Keratinocyte (primary cell): Measurements from ENCODE around the gene TPCN2. TPM values are rescaled to one million over a fixed set of nuclear protein-coding genes. Genes with fewer than 3 reads are reported as not detected.

ENCODE experiments used
- DNase-seq: peaks from one replicate; pipeline ENCODE4 v3.0.0-alpha.2; 2011; ENCODE audit warnings: low read depth, missing footprints, low spot score
- FAIRE-seq: peaks from 2 replicates; lab custom pipeline; 2011; peaks lifted over from hg19 to GRCh38; lab: Jason Lieb, UNC
- H2AFZ ChIP-seq: 2 replicates; pipeline ENCODE4 v1.6.0; 2012; ENCODE audit warnings: low read length, control low read depth, inconsistent platforms; ENCODE audit not compliant: control insufficient read depth
- H3K27ac ChIP-seq: 2 replicates; pipeline ENCODE4 v1.5.1; 2011; ENCODE audit warnings: low read length; ENCODE audit not compliant: control insufficient read depth, insufficient read depth
- H3K27me3 ChIP-seq: 3 replicates; pipeline ENCODE4 v1.6.0; 2011; ENCODE audit warnings: low read length; ENCODE audit not compliant: control insufficient read depth, insufficient read depth; ENCODE audit errors: extremely low read depth
- H3K36me3 ChIP-seq, 2 experiments: 2 replicates in 1 of 2; 3 replicates in 1 of 2; pipeline ENCODE4 v1.5.1; 2011; ENCODE audit warnings: low read length in 2 of 2, mild to moderate bottlenecking in 1 of 2; ENCODE audit not compliant: control insufficient read depth in 2 of 2, insufficient read depth in 2 of 2; ENCODE audit errors: extremely low read depth in 1 of 2
- H3K4me1 ChIP-seq: 3 replicates; pipeline ENCODE4 v1.5.1; 2011; ENCODE audit warnings: low read length; ENCODE audit not compliant: control insufficient read depth, insufficient read depth; ENCODE audit errors: extremely low read depth
- H3K4me2 ChIP-seq: 3 replicates; pipeline ENCODE4 v1.6.0; 2011; ENCODE audit warnings: low read depth, low read length; ENCODE audit not compliant: control insufficient read depth, insufficient read depth; ENCODE audit errors: extremely low read depth
- H3K4me3 ChIP-seq, 3 experiments: fragments of 200-600 bp in 1 of 3; sonication (generic) in 1 of 3; 2 replicates in 2 of 3; 3 replicates in 1 of 3; pipeline ENCODE4 v1.5.1; 2011 to 2016; ENCODE audit warnings: low read length in 3 of 3, mild to moderate bottlenecking in 3 of 3, control low read depth in 2 of 3, inconsistent platforms in 1 of 3, low read depth in 1 of 3, mixed read lengths in 1 of 3, mixed run types in 1 of 3, moderate library complexity in 1 of 3; ENCODE audit not compliant: control insufficient read depth in 2 of 3, insufficient read depth in 2 of 3; ENCODE audit errors: extremely low read depth in 1 of 3
- H3K79me2 ChIP-seq: 2 replicates; pipeline ENCODE4 v1.6.0; 2012; ENCODE audit warnings: low read length; ENCODE audit not compliant: control insufficient read depth, insufficient read depth
- H3K9ac ChIP-seq: 3 replicates; pipeline ENCODE4 v1.6.0; 2011; ENCODE audit warnings: low read length; ENCODE audit not compliant: control insufficient read depth, insufficient read depth; ENCODE audit errors: extremely low read depth
- H3K9me1 ChIP-seq: 3 replicates; pipeline ENCODE4 v1.6.0; 2011; ENCODE audit warnings: low read length; ENCODE audit not compliant: control insufficient read depth, insufficient read depth; ENCODE audit errors: extremely low read depth
- H3K9me3 ChIP-seq: 2 replicates; pipeline ENCODE4 v1.5.1; 2012; ENCODE audit warnings: low read depth, low read length; ENCODE audit not compliant: control insufficient read depth
- H4K20me1 ChIP-seq: 3 replicates; pipeline ENCODE4 v1.6.0; 2011; ENCODE audit warnings: low read length; ENCODE audit not compliant: control insufficient read depth, insufficient read depth; ENCODE audit errors: extremely low read depth
- EZH2 ChIP-seq: IDR thresholded peaks from one replicate; pipeline ENCODE4 v1.6.1; 2012; ENCODE audit warnings: inconsistent platforms, mild to moderate bottlenecking, low read length, moderate library complexity
- dilution Hi-C: fragments of 300-500 bp; cut with MboI; formaldehyde crosslinking; loops from one replicate; pipeline ENCODE4 v1.7.0; 2020; ENCODE audit warnings: low sequenced_read_pairs; ENCODE audit not compliant: extremely low pct_ligation_motif_present
- polyA plus RNA-seq, 5 experiments: library from polyadenylated mRNA; depleted of rRNA in 3 of 5; stranded (reverse) in 3 of 5; stranded (forward) in 1 of 5; unstranded in 1 of 5; fragments of >200 nt; gene quantifications; 1 replicate in 1 of 5; 2 replicates in 3 of 5; 3 replicates in 1 of 5; pipeline versions ENCODE4 v1.2.1 to v1.2.3, GENCODE V29; 2011 to 2012; ENCODE audit warnings: missing spikeins in 2 of 5, low read depth in 1 of 5, low replicate concordance in 1 of 5
- TF ChIP-seq, protein P1 (sequence below), 3 experiments: IDR thresholded peaks in 1 of 3; conservative IDR thresholded peaks in 1 of 3; optimal IDR thresholded peaks in 1 of 3; 2 replicates in 2 of 3; 3 replicates in 1 of 3; pipeline versions ENCODE3 to v1.5.1; 2011; ENCODE audit warnings: low read length in 3 of 3, mild to moderate bottlenecking in 3 of 3, moderate library complexity in 2 of 3, control low read depth in 1 of 3, inconsistent platforms in 1 of 3; ENCODE audit not compliant: insufficient read depth in 2 of 3; ENCODE audit errors: extremely low read depth in 1 of 3

TPCN2 gene
- polyA plus RNA-seq, 1 donor (not counting 4 experiments of a cell fraction or from before 2014, with no cell fraction given): 7.7 TPM

DNA sequence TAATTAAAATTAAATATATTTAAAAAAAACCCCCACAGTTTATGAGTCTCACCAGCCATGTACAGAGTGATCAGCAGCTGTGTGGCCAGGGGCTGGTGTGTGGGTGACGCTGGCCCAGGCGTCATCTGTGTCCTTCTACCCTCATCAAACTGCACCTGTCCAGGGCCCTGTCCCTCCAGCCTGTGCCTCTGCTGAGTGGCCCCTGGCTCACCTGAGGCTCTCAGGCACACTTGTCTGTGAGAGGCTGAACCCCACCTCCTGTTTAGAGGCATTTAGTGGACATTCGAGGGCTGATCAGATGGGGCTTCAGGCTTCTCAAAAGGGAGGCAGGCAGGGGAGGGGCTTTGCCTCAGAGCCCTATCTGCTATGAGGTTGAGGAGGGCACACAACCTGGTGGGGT is 77.1 kb downstream of the TPCN2 start:
- no peaks in the 10 kb centered on the region for H3K27me3 ChIP-seq
- no peaks in the 10 kb centered on the region for H3K79me2 ChIP-seq
- FAIRE-seq: no peak
- TF ChIP-seq, protein P1, sequence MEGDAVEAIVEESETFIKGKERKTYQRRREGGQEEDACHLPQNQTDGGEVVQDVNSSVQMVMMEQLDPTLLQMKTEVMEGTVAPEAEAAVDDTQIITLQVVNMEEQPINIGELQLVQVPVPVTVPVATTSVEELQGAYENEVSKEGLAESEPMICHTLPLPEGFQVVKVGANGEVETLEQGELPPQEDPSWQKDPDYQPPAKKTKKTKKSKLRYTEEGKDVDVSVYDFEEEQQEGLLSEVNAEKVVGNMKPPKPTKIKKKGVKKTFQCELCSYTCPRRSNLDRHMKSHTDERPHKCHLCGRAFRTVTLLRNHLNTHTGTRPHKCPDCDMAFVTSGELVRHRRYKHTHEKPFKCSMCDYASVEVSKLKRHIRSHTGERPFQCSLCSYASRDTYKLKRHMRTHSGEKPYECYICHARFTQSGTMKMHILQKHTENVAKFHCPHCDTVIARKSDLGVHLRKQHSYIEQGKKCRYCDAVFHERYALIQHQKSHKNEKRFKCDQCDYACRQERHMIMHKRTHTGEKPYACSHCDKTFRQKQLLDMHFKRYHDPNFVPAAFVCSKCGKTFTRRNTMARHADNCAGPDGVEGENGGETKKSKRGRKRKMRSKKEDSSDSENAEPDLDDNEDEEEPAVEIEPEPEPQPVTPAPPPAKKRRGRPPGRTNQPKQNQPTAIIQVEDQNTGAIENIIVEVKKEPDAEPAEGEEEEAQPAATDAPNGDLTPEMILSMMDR (optimal IDR thresholded peaks at IDR 0.05 in 1 of 3, IDR thresholded peaks at IDR 0.05 in 1 of 3, conservative IDR thresholded peaks at IDR 0.05 in 1 of 3; ENCODE audit: extremely low read depth in 1 of 3, insufficient read depth in 2 of 3, low read length in 3 of 3): no peak
- TF ChIP-seq EZH2: no peak
- dilution Hi-C loops: no loop called here
- DNase-seq: no peak
- H3K9ac ChIP-seq: no peak overlapping the region
- H3K4me2 ChIP-seq: no peak overlapping the region
- H4K20me1 ChIP-seq: no peaks in the 10 kb centered on the region
- H2AFZ ChIP-seq: no peak overlapping the region
- H3K36me3 ChIP-seq: no peaks in the 10 kb centered on the region
- no peaks in the 10 kb centered on the region for H3K9me1 ChIP-seq
- H3K27ac ChIP-seq: no peak overlapping the region
- no peak overlapping the region for H3K4me3 ChIP-seq
- H3K9me3 ChIP-seq: peaks cover 3% of the 10 kb centered on the region
- H3K4me1 ChIP-seq: peaks cover 30% of the 10 kb centered on the region

DNA sequence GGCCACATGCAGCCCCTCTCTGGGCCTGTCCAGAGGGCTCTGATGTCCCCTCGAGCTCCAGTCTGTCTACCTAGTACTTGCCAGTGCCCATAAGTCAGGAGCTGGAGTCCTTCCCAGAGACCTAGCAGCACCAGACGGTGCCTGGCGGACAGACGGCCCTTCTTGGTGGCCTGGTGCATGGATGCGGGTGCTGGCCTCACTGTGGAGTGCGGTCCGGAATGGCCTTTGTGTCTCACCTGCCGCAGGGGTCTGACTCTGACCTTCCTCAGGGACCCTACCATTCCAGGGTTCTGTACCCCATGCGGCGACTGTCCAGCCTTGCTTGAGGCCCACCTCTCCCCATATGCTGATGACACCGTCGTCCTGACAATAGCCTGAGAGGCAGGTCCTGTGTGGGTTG is 77.6 kb downstream of the TPCN2 start:
- Histone ChIP-seq H3K9ac (no peak overlapping the region), H3K27ac (no peak overlapping the region), H4K20me1 (no peaks in the 10 kb centered on the region), H3K4me1 (peaks cover 26% of the 10 kb centered on the region), H3K36me3 (no peaks in the 10 kb centered on the region), H3K4me3 (no peak overlapping the region), H3K9me3 (peaks cover 3% of the 10 kb centered on the region), H3K4me2 (no peak overlapping the region), H2AFZ (no peak overlapping the region), H3K9me1 (no peaks in the 10 kb centered on the region), H3K27me3 (no peaks in the 10 kb centered on the region), H3K79me2 (no peaks in the 10 kb centered on the region)
- dilution Hi-C loops: no loop called here
- TF ChIP-seq, protein P1 (optimal IDR thresholded peaks at IDR 0.05 in 1 of 3, IDR thresholded peaks at IDR 0.05 in 1 of 3, conservative IDR thresholded peaks at IDR 0.05 in 1 of 3; ENCODE audit: extremely low read depth in 1 of 3, insufficient read depth in 2 of 3, low read length in 3 of 3): no peak
- TF ChIP-seq EZH2: no peak
- FAIRE-seq: no peak
- DNase-seq: no peak
